ENCODE results near the gene F11R.
"Not testable (repeated sequence)": the region's sequence is repeated elsewhere in the genome, so short reads cannot be mapped to it uniquely, and the experiment has no call there.

F11R gene

DNA sequence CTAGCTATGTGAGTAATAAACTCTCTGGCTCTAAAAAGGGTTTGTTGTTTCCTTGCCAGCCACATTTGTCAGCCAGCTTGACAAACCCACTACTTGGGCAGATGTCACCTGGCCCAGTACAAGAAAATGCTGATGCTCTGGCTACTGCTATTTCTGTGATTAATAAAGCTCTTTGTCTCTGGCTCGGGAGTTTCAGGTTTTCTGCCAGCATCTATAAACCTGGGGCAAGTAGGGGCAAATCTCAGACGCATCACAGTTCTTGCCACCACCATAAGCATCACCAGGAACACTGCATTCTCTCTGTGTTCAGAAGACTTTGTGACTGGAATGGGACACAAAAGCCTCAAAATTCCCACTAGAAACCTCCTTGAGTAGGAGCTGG lies 68.8 kb downstream of the F11R start:
- TF ChIP-seq, protein P1, sequence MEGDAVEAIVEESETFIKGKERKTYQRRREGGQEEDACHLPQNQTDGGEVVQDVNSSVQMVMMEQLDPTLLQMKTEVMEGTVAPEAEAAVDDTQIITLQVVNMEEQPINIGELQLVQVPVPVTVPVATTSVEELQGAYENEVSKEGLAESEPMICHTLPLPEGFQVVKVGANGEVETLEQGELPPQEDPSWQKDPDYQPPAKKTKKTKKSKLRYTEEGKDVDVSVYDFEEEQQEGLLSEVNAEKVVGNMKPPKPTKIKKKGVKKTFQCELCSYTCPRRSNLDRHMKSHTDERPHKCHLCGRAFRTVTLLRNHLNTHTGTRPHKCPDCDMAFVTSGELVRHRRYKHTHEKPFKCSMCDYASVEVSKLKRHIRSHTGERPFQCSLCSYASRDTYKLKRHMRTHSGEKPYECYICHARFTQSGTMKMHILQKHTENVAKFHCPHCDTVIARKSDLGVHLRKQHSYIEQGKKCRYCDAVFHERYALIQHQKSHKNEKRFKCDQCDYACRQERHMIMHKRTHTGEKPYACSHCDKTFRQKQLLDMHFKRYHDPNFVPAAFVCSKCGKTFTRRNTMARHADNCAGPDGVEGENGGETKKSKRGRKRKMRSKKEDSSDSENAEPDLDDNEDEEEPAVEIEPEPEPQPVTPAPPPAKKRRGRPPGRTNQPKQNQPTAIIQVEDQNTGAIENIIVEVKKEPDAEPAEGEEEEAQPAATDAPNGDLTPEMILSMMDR (IDR thresholded peaks at IDR 0.05; ENCODE audit: extremely low read depth, insufficient read depth, missing control alignments) = no peak
- no peak for DNase-seq (ENCODE audit: low spot score)
- in situ Hi-C loops (cut with MboI; ENCODE audit: low pct_unique_long_range_greater_than_20kb, low sequenced_read_pairs, unreplicated experiment) = loop anchor here (5.0 to 25.0 kb wide), 2 partner anchors 110 to 540 kb away; partner anchors contain the start of gene VANGL2

DNA sequence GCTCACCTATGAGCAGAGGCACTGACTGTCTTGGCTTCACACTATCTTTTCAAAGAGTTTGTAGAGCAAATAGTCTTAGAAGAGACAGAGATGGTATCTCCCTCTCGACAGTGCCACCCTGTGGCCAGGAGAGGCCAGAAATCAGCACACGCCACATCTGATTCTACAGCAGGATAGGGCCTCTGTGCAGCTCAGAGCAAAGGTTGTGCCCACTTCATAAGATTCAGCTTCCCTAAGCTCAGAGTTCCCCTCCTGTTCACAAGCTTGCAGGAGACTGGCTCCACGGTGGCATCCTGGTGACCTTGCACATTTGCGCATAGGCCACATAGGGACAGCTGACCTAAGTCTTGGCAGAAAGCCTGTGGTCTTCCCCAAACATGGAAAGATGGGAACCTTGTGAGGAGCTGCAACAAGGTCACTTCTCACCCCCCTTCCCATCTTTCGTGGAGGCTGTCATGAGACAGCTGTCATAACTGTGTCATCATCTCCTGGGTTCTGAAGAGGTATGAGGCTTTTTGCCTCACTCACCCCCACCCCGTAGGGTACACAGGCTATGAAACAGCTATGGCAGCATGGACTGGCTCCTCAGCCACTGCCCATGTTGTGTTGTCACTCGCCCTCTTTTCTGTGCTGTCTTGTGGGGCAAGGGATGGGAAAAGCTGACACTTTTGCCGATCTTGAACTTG lies 69.4 kb downstream of the F11R start:
- TF ChIP-seq, protein P1 (IDR thresholded peaks at IDR 0.05; ENCODE audit: extremely low read depth, insufficient read depth, missing control alignments) = peak; percentile 81
- DNase-seq (ENCODE audit: low spot score) = peak; percentile 79
- in situ Hi-C loops (cut with MboI; ENCODE audit: low pct_unique_long_range_greater_than_20kb, low sequenced_read_pairs, unreplicated experiment) = loop anchor here (5.0 to 25.0 kb wide), 2 partner anchors 109 to 539 kb away; partner anchors contain the start of gene VANGL2

DNA sequence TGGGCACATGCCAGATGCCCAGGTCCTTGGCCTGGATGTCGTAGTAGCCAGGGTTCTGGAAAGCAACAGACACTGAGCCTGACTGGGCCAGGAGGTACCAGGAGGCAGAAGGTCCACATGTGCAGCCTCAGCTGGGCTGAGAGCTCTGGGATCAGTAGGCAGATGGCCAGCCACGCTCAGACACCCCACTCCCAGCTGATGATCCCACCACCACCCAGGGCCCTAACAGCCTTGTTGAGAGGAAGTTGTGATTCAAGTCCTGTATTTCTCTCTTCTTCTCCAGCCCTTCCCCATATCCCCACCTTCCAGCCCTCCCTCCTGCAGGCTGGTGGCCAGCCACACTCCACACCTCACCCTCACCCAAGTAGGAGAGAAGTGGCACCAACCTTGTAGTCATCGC lies 70.3 kb downstream of the F11R start:
- no peak for DNase-seq (ENCODE audit: low spot score)
- TF ChIP-seq, protein P1 (IDR thresholded peaks at IDR 0.05; ENCODE audit: extremely low read depth, insufficient read depth, missing control alignments) = no peak
- in situ Hi-C loops (cut with MboI; ENCODE audit: low pct_unique_long_range_greater_than_20kb, low sequenced_read_pairs, unreplicated experiment) = loop anchor here (5.0 to 25.0 kb wide), 2 partner anchors 108 to 538 kb away; partner anchors contain the start of gene VANGL2

DNA sequence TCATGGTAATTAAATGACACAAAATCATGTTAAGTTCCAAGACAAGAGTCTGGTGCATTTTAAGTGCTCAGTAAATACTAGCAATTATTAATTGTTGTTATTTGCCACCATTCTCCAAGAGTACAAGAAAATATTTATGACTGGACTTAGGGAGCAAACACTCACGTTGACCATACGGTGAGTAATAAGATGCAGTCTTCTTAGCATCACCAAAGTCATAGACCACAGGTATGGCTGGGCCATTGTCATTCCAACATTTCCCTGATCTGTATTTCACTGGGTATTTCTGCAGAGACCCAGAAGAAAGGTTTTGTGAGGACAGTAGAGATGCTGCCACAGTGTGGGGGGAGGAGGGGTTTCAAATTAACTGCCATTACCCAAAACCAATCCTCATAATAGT lies 71.1 kb downstream of the F11R start:
- in situ Hi-C loops (cut with MboI; ENCODE audit: low pct_unique_long_range_greater_than_20kb, low sequenced_read_pairs, unreplicated experiment) = loop anchor here (5.0 to 25.0 kb wide), 2 partner anchors 108 to 538 kb away; partner anchors contain the start of gene VANGL2
- DNase-seq (ENCODE audit: low spot score) = no peak
- TF ChIP-seq, protein P1 (IDR thresholded peaks at IDR 0.05; ENCODE audit: extremely low read depth, insufficient read depth, missing control alignments) = no peak

DNA sequence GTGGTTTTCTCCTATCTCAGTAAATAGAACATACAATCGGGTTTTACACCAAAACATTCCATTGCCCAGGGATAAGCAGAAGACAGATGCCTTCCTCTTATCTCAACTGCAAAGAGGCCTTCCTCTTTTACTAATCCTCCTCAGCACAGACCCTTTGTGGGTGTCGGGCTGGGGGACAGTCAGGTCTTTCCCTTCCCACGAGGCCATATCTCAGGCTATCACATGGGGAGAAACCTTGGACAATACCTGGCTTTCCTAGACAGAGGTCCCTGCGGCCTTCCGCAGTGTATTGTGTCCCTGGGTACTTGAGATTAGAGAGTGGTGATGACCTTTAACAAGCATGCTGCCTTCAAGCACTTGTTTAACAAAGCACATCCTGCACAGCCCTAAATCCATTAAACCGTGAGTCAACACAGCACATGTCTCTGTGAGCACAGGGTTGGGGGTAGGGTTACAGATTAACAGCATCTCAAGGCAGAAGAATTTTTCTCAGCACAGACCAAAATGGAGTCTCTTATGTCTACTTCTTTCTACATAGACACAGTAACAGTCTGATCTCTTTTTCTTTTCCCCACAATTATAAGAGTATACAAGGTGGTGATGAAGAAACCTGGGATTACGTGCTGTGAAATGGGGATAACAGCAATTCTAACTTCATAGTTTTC lies 71.6 kb downstream of the F11R start:
- DNase-seq (ENCODE audit: low spot score); in situ Hi-C loops (cut with MboI; ENCODE audit: low pct_unique_long_range_greater_than_20kb, low sequenced_read_pairs, unreplicated experiment): not testable (repeated sequence)

DNA sequence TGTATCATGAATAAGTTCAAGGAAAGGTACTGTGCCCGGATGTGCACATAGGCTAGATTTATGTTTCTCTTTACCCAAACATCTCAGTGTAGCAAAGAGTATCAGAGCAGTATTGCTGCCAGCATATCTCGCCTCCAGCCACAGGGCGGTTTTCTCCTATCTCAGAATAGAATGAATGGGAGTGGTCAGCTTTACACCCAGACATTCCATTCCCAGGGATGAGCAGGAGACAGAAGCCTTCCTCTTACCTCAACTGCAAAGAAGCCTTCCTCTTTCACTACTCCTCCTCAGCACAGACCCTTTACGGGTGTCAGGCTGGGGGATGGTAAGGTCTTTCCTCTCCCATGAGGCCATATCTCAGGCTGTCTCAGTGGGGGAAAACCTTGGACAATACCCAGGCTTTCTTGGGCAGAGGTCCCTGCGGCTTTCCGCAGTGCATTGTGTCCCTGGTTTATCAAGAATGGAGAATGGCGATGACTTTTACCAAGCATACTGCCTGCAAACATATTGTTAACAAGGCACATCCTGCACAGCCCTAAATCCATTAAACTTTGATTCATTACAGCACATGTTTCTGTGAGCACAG lies 73.7 kb downstream of the F11R start:
- DNase-seq (ENCODE audit: low spot score); in situ Hi-C loops (cut with MboI; ENCODE audit: low pct_unique_long_range_greater_than_20kb, low sequenced_read_pairs, unreplicated experiment): not testable (repeated sequence)

DNA sequence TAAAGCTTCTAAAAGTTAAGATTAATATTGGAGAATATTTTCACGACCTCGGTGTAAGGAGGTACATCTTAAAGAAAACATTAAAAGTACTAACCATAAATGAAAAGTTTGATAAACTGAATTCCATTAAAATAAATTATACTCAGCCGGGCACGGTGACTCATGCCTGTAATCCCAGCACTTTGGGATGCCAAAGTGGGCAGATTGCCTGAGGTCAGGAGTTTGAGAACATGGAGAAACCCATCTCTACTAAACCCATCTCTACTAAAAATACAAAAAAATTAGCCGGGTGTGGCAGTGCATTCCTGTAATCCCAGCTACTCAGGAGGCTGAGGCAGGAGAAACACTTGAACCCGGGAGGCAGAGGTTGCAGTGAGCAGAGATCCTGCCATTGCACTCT lies 75.1 kb downstream of the F11R start:
- DNase-seq (ENCODE audit: low spot score); in situ Hi-C loops (cut with MboI; ENCODE audit: low pct_unique_long_range_greater_than_20kb, low sequenced_read_pairs, unreplicated experiment): not testable (repeated sequence)

All from GM13977 (cell line).